SKM-1 (cell line): ENCODE measurements around the gene HSPD1.
A peak's percentile ranks its signal among the peaks of the same experiment; 100 is the strongest.
"Not testable (repeated sequence)": the region's sequence is repeated elsewhere in the genome, so short reads cannot be mapped to it uniquely, and the experiment has no call there.

Experiments used
- DNase-seq: peaks from one replicate; lab custom pipeline; 2025; ENCODE audit not compliant: unreplicated experiment; lab: John Stamatoyannopoulos, UW

Gene HSPD1

GRCh38 chr2:197497326-197497725 is 2.3 kb downstream of the HSPD1 start:
- DNase-seq = no peak

GRCh38 chr2:197496695-197497094 is 2.9 kb downstream of the HSPD1 start:
- no peak for DNase-seq

- DNase-seq = no peak
These were observed 4.1 kb downstream of the HSPD1 start for GRCh38 chr2:197495433-197496134.

GRCh38 chr2:197487385-197487784 is 12.3 kb downstream of the HSPD1 start:
- DNase-seq = no peak

GRCh38 chr2:197486175-197486574 is 13.5 kb downstream of the HSPD1 start:
- DNase-seq = no peak

- not testable (repeated sequence) for DNase-seq
These were observed 15.4 kb downstream of the HSPD1 start for GRCh38 chr2:197484248-197484647.

- DNase-seq = no peak
These were observed 19.2 kb downstream of the HSPD1 start for GRCh38 chr2:197480165-197481036.

GRCh38 chr2:197477797-197478196 is 21.8 kb downstream of the HSPD1 start:
- DNase-seq = no peak

GRCh38 chr2:197472166-197472565 is 27.5 kb downstream of the HSPD1 start:
- DNase-seq = no peak

- DNase-seq = no peak
These were observed 35.5 kb downstream of the HSPD1 start for GRCh38 chr2:197464175-197464574.

- no peak for DNase-seq
These were observed 38.6 kb downstream of the HSPD1 start for GRCh38 chr2:197461057-197461456.

- no peak for DNase-seq
These were observed 39.0 kb downstream of the HSPD1 start for GRCh38 chr2:197460649-197461048.

- no peak for DNase-seq
These were observed 44.2 kb downstream of the HSPD1 start for GRCh38 chr2:197455428-197455827.

- DNase-seq = no peak
These were observed 44.7 kb downstream of the HSPD1 start for GRCh38 chr2:197454923-197455322.

- peak; percentile 45 for DNase-seq
These were observed 45.7 kb downstream of the HSPD1 start for GRCh38 chr2:197453914-197454398.

GRCh38 chr2:197453123-197453913 is 46.3 kb downstream of the HSPD1 start, which contains the start of gene COQ10B:
COQ10B (plus strand) TSS chr2:197453552; CDS start chr2:197453561, 9 bp downstream.
- DNase-seq = peak; percentile 97

GRCh38 chr2:197452754-197453122 is 46.9 kb downstream of the HSPD1 start:
- DNase-seq = no peak

GRCh38 chr2:197450935-197451358 is 48.7 kb downstream of the HSPD1 start:
- DNase-seq = not testable (repeated sequence)

GRCh38 chr2:197450465-197450864 is 49.2 kb downstream of the HSPD1 start:
- no peak for DNase-seq

- no peak for DNase-seq
These were observed 52.8 kb downstream of the HSPD1 start for GRCh38 chr2:197446844-197447243.

GRCh38 chr2:197445746-197446145 is 53.9 kb downstream of the HSPD1 start:
- no peak for DNase-seq
